ENCODE data around the gene BBLN.

BBLN gene

GRCh38 chr9:128121466-128121810 is 38.6 kb upstream of the BBLN start:
- no peak for TF ChIP-seq PPARA (CRISPR knock-in tag; IDR thresholded peaks at IDR 0.05; ENCODE audit: borderline replicate concordance)
- no peak for TF ChIP-seq CSDC2 (CRISPR knock-in tag; IDR thresholded peaks at IDR 0.05)
- no peak for TF ChIP-seq POU6F1 (CRISPR knock-in tag; IDR thresholded peaks at IDR 0.05; ENCODE audit: borderline replicate concordance, low read depth)
- no peak for TF ChIP-seq CSRNP3 (CRISPR knock-in tag; IDR thresholded peaks at IDR 0.05)
- no peak for TF ChIP-seq TCF4 (CRISPR knock-in tag; IDR thresholded peaks at IDR 0.05; ENCODE audit: borderline replicate concordance)
- TF ChIP-seq RARB (CRISPR knock-in tag; IDR thresholded peaks at IDR 0.05) = no peak
- TF ChIP-seq ZFP30 (CRISPR knock-in tag; IDR thresholded peaks at IDR 0.05) = no peak
- no peak for TF ChIP-seq BACH2 (CRISPR knock-in tag; IDR thresholded peaks at IDR 0.05; ENCODE audit: borderline replicate concordance)
- TF ChIP-seq GLIS3 (CRISPR knock-in tag; IDR thresholded peaks at IDR 0.05) = no peak
- TF ChIP-seq ARNTL (CRISPR knock-in tag; IDR thresholded peaks at IDR 0.05; ENCODE audit: borderline replicate concordance, low read depth) = no peak
- no peak for TF ChIP-seq ISL1 (CRISPR knock-in tag; IDR thresholded peaks at IDR 0.05)
- no peak for TF ChIP-seq ZFP3 (CRISPR knock-in tag; IDR thresholded peaks at IDR 0.05)
- TF ChIP-seq ESRRG (CRISPR knock-in tag; IDR thresholded peaks at IDR 0.05) = no peak
- TF ChIP-seq ZNF8 (CRISPR knock-in tag; IDR thresholded peaks at IDR 0.05) = no peak
- TF ChIP-seq OSR1 (CRISPR knock-in tag; IDR thresholded peaks at IDR 0.05) = no peak
- TF ChIP-seq ZNF565 (CRISPR knock-in tag; conservative IDR thresholded peaks at IDR 0.05; ENCODE audit: low read depth) = no peak
- TF ChIP-seq ZNF70 (CRISPR knock-in tag; IDR thresholded peaks at IDR 0.05) = no peak
- ATAC-seq = no peak

DNA sequence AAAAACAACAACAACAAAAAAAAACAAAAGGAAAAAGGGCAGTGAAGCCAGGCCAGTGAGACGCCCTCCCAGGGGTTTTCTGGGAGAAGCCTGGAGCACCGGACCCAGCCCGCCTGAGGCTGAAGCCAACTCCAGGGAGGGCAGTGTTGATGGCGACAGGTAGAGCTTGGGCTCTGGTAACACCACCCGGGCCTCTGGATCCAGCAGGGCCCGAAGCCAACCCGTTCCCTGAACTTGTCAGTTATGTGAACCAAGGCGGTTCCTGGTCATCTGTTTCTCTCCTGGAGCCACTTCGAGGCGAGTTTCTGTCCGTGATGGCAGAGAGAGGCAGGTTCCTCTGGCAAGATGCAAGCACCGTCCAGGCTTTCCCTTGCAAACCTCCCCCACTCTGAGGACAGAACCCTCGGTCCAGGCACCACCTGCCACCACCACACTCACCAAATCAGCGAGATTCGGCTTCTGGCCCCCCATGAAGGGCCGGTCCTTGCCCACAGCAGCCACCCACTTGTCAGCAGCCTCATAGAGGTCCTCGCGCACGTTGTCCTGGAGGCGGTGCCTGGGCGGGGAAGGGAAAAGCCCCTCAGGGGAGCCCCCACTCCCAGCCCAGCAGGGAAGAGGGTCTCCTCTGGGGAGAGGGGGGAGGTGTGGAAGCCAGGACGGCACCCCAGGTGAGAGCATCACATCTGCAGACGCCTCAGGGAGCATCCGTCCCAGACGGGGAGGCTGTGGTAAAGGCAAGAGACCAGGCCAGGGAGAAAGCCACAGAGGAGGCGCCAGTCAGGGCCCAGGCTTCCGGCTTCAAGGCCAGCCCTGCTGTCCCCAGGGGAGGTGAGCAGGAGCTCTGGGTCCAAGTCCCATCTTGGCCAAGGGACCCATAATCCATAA is 37.9 kb upstream of the BBLN start:
- ATAC-seq = no peak
- TF ChIP-seq ISL1 (CRISPR knock-in tag; IDR thresholded peaks at IDR 0.05) (no peak), ZC3H10 (CRISPR knock-in tag; IDR thresholded peaks at IDR 0.05) (no peak), SNAI2 (CRISPR knock-in tag; IDR thresholded peaks at IDR 0.05) (no peak), CSRNP3 (CRISPR knock-in tag; IDR thresholded peaks at IDR 0.05) (no peak), CSDC2 (CRISPR knock-in tag; IDR thresholded peaks at IDR 0.05) (no peak), RARB (CRISPR knock-in tag; IDR thresholded peaks at IDR 0.05) (no peak), ZFP3 (CRISPR knock-in tag; IDR thresholded peaks at IDR 0.05) (no peak), ESRRG (CRISPR knock-in tag; IDR thresholded peaks at IDR 0.05) (no peak), PPARA (CRISPR knock-in tag; IDR thresholded peaks at IDR 0.05; ENCODE audit: borderline replicate concordance) (no peak)
- TF ChIP-seq, protein P1, sequence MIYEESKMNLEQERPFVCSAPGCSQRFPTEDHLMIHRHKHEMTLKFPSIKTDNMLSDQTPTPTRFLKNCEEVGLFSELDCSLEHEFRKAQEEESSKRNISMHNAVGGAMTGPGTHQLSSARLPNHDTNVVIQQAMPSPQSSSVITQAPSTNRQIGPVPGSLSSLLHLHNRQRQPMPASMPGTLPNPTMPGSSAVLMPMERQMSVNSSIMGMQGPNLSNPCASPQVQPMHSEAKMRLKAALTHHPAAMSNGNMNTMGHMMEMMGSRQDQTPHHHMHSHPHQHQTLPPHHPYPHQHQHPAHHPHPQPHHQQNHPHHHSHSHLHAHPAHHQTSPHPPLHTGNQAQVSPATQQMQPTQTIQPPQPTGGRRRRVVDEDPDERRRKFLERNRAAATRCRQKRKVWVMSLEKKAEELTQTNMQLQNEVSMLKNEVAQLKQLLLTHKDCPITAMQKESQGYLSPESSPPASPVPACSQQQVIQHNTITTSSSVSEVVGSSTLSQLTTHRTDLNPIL (CRISPR knock-in tag; IDR thresholded peaks at IDR 0.05; ENCODE audit: low read depth) = no peak

DNA sequence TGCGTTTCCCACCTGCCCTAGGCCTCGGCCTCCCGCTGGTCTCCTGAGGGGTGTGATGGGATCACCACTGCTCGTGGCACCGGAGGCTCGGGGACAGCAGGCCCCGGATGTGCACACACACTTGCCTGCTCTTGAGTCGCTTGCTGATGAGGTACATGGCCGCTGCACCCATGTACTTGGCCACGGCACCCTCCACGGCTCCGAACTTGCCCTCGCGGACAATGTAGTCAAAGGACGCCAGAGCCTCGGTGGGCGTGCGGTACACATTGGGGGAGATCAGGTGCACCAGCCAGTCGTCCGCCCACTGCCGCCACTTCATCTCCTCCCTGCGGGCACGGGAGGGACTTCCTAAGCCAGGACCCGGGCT is 37.3 kb upstream of the BBLN start:
- TF ChIP-seq ISL1 (CRISPR knock-in tag; IDR thresholded peaks at IDR 0.05) = no peak
- TF ChIP-seq, protein P2, sequence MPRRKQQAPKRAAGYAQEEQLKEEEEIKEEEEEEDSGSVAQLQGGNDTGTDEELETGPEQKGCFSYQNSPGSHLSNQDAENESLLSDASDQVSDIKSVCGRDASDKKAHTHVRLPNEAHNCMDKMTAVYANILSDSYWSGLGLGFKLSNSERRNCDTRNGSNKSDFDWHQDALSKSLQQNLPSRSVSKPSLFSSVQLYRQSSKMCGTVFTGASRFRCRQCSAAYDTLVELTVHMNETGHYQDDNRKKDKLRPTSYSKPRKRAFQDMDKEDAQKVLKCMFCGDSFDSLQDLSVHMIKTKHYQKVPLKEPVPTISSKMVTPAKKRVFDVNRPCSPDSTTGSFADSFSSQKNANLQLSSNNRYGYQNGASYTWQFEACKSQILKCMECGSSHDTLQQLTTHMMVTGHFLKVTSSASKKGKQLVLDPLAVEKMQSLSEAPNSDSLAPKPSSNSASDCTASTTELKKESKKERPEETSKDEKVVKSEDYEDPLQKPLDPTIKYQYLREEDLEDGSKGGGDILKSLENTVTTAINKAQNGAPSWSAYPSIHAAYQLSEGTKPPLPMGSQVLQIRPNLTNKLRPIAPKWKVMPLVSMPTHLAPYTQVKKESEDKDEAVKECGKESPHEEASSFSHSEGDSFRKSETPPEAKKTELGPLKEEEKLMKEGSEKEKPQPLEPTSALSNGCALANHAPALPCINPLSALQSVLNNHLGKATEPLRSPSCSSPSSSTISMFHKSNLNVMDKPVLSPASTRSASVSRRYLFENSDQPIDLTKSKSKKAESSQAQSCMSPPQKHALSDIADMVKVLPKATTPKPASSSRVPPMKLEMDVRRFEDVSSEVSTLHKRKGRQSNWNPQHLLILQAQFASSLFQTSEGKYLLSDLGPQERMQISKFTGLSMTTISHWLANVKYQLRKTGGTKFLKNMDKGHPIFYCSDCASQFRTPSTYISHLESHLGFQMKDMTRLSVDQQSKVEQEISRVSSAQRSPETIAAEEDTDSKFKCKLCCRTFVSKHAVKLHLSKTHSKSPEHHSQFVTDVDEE (CRISPR knock-in tag; IDR thresholded peaks at IDR 0.05) = no peak
- ATAC-seq = no peak

Data from SK-N-SH treated with all-trans-retinoic acid at 6 μM for 48 hours (cell line).